Fibroblast of villous mesenchyme (primary cell): Measurements from ENCODE around the gene RARRES2. TPM values are rescaled to one million over a fixed set of nuclear protein-coding genes. Genes with fewer than 3 reads are reported as not detected.

Experiments
- DNase-seq: peaks from one replicate; pipeline ENCODE4 v3.0.0-alpha.2; 2010; ENCODE audit warnings: low read depth
- H3K4me3 ChIP-seq: 2 replicates; pipeline ENCODE4 v1.5.1; 2011; ENCODE audit warnings: low read depth, mild to moderate bottlenecking, low read length
- CTCF ChIP-seq: IDR thresholded peaks from 2 replicates; pipeline ENCODE4 v1.5.1; 2012; ENCODE audit warnings: low read depth, mild to moderate bottlenecking, low read length; ENCODE audit not compliant: insufficient read depth
- total RNA-seq: library from RNA; depleted of rRNA; stranded (reverse); fragments of >200 nt; gene quantifications from 2 replicates; pipeline ENCODE4 v1.2.3, GENCODE V29; 2012

RARRES2 gene
- total RNA-seq, 1 donor, result 185 TPM

- no peak for TF ChIP-seq CTCF
- no peak overlapping the region for H3K4me3 ChIP-seq
- DNase-seq, result no peak
Observed at GRCh38 chr7:150376560-150376959, 35.1 kb upstream of the RARRES2 start.

GRCh38 chr7:150375662-150376521, 34.5 kb upstream of the RARRES2 start:
- DNase-seq, result no peak
- TF ChIP-seq CTCF, result no peak
- H3K4me3 ChIP-seq, result no peak overlapping the region

GRCh38 chr7:150374472-150374871, 33.0 kb upstream of the RARRES2 start:
- no peak overlapping the region for H3K4me3 ChIP-seq
- no peak for TF ChIP-seq CTCF
- DNase-seq, result no peak

GRCh38 chr7:150374026-150374425, 32.6 kb upstream of the RARRES2 start:
- DNase-seq, result no peak
- TF ChIP-seq CTCF, result no peak
- H3K4me3 ChIP-seq, result no peak overlapping the region

GRCh38 chr7:150373049-150373801, 31.8 kb upstream of the RARRES2 start:
- no peak overlapping the region for H3K4me3 ChIP-seq
- TF ChIP-seq CTCF, result no peak
- no peak for DNase-seq

GRCh38 chr7:150372271-150373048, 31.0 kb upstream of the RARRES2 start:
- DNase-seq, result no peak
- no peak for TF ChIP-seq CTCF
- no peak overlapping the region for H3K4me3 ChIP-seq
